ENCODE measurements around the gene PEG3. TPM values are rescaled to one million over a fixed set of nuclear protein-coding genes. Genes with fewer than 3 reads are reported as not detected.

Gene PEG3
- total and polyA plus RNA-seq, 9 of the 15 experiments (the other 6 are each of a cell fraction or from before 2014, with no cell fraction given): 0.04 to 0.40 TPM; not detected in 7

DNA sequence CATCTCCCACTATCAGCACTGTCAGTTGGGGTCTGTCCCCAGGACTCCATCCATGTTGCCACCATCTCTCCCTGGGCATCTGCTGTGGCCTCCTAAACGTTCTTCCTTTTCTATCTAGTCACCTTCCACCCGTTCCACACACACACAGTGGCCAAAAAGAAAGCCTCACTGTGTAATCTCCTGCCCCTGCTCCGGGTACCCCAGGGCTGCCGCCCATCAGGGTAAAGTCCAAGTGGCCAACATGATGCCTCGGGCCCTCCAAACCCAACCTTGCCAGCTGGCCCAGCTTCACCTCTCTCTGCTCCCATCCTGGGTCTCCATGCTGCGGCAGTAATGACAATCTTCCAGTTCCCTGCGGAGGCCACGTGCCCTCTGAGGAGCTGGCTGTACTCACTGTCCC lies 29.4 kb upstream of the PEG3 start (continued):
- TF ChIP-seq, protein P1, sequence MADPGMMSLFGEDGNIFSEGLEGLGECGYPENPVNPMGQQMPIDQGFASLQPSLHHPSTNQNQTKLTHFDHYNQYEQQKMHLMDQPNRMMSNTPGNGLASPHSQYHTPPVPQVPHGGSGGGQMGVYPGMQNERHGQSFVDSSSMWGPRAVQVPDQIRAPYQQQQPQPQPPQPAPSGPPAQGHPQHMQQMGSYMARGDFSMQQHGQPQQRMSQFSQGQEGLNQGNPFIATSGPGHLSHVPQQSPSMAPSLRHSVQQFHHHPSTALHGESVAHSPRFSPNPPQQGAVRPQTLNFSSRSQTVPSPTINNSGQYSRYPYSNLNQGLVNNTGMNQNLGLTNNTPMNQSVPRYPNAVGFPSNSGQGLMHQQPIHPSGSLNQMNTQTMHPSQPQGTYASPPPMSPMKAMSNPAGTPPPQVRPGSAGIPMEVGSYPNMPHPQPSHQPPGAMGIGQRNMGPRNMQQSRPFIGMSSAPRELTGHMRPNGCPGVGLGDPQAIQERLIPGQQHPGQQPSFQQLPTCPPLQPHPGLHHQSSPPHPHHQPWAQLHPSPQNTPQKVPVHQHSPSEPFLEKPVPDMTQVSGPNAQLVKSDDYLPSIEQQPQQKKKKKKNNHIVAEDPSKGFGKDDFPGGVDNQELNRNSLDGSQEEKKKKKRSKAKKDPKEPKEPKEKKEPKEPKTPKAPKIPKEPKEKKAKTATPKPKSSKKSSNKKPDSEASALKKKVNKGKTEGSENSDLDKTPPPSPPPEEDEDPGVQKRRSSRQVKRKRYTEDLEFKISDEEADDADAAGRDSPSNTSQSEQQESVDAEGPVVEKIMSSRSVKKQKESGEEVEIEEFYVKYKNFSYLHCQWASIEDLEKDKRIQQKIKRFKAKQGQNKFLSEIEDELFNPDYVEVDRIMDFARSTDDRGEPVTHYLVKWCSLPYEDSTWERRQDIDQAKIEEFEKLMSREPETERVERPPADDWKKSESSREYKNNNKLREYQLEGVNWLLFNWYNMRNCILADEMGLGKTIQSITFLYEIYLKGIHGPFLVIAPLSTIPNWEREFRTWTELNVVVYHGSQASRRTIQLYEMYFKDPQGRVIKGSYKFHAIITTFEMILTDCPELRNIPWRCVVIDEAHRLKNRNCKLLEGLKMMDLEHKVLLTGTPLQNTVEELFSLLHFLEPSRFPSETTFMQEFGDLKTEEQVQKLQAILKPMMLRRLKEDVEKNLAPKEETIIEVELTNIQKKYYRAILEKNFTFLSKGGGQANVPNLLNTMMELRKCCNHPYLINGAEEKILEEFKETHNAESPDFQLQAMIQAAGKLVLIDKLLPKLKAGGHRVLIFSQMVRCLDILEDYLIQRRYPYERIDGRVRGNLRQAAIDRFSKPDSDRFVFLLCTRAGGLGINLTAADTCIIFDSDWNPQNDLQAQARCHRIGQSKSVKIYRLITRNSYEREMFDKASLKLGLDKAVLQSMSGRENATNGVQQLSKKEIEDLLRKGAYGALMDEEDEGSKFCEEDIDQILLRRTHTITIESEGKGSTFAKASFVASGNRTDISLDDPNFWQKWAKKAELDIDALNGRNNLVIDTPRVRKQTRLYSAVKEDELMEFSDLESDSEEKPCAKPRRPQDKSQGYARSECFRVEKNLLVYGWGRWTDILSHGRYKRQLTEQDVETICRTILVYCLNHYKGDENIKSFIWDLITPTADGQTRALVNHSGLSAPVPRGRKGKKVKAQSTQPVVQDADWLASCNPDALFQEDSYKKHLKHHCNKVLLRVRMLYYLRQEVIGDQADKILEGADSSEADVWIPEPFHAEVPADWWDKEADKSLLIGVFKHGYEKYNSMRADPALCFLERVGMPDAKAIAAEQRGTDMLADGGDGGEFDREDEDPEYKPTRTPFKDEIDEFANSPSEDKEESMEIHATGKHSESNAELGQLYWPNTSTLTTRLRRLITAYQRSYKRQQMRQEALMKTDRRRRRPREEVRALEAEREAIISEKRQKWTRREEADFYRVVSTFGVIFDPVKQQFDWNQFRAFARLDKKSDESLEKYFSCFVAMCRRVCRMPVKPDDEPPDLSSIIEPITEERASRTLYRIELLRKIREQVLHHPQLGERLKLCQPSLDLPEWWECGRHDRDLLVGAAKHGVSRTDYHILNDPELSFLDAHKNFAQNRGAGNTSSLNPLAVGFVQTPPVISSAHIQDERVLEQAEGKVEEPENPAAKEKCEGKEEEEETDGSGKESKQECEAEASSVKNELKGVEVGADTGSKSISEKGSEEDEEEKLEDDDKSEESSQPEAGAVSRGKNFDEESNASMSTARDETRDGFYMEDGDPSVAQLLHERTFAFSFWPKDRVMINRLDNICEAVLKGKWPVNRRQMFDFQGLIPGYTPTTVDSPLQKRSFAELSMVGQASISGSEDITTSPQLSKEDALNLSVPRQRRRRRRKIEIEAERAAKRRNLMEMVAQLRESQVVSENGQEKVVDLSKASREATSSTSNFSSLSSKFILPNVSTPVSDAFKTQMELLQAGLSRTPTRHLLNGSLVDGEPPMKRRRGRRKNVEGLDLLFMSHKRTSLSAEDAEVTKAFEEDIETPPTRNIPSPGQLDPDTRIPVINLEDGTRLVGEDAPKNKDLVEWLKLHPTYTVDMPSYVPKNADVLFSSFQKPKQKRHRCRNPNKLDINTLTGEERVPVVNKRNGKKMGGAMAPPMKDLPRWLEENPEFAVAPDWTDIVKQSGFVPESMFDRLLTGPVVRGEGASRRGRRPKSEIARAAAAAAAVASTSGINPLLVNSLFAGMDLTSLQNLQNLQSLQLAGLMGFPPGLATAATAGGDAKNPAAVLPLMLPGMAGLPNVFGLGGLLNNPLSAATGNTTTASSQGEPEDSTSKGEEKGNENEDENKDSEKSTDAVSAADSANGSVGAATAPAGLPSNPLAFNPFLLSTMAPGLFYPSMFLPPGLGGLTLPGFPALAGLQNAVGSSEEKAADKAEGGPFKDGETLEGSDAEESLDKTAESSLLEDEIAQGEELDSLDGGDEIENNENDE (IDR thresholded peaks at IDR 0.05; ENCODE audit: low read depth, low read length): no peak
- TF ChIP-seq CBX3 (IDR thresholded peaks at IDR 0.05; ENCODE audit: borderline replicate concordance in 1 of 2, low read length in 2 of 2): no peak
- TF ChIP-seq, protein P2, sequence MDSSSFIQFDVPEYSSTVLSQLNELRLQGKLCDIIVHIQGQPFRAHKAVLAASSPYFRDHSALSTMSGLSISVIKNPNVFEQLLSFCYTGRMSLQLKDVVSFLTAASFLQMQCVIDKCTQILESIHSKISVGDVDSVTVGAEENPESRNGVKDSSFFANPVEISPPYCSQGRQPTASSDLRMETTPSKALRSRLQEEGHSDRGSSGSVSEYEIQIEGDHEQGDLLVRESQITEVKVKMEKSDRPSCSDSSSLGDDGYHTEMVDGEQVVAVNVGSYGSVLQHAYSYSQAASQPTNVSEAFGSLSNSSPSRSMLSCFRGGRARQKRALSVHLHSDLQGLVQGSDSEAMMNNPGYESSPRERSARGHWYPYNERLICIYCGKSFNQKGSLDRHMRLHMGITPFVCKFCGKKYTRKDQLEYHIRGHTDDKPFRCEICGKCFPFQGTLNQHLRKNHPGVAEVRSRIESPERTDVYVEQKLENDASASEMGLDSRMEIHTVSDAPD (CRISPR knock-in tag; IDR thresholded peaks at IDR 0.05): no peak
- TF ChIP-seq ZNF384 (IDR thresholded peaks at IDR 0.05; ENCODE audit: low read depth, low read length): no peak
- TF ChIP-seq FOXP1 (CRISPR knock-in tag; IDR thresholded peaks at IDR 0.05): no peak
- TF ChIP-seq, protein P3, sequence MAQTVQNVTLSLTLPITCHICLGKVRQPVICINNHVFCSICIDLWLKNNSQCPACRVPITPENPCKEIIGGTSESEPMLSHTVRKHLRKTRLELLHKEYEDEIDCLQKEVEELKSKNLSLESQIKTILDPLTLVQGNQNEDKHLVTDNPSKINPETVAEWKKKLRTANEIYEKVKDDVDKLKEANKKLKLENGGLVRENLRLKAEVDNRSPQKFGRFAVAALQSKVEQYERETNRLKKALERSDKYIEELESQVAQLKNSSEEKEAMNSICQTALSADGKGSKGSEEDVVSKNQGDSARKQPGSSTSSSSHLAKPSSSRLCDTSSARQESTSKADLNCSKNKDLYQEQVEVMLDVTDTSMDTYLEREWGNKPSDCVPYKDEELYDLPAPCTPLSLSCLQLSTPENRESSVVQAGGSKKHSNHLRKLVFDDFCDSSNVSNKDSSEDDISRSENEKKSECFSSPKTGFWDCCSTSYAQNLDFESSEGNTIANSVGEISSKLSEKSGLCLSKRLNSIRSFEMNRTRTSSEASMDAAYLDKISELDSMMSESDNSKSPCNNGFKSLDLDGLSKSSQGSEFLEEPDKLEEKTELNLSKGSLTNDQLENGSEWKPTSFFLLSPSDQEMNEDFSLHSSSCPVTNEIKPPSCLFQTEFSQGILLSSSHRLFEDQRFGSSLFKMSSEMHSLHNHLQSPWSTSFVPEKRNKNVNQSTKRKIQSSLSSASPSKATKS (CRISPR knock-in tag; IDR thresholded peaks at IDR 0.05): no peak
- no peak for TF ChIP-seq EHMT2 (IDR thresholded peaks at IDR 0.05)
